Common myeloid progenitor, CD34-positive (primary cell): ENCODE results near the gene HOXA2. TPM values are rescaled to one million over a fixed set of nuclear protein-coding genes. Genes with fewer than 3 reads are reported as not detected.
A peak's percentile ranks its signal among the peaks of the same experiment; 100 is the strongest.

Source experiments
- CTCF ChIA-PET: fragments of 350-600 bp; sonication (Branson Sonifier 250); formaldehyde crosslinking; loops from one replicate; lab custom pipeline; 2021; ENCODE audit warnings: antibody characterized with exemption; lab: Charles Lee
- POLR2A ChIA-PET: fragments of 350-600 bp; sonication (Branson Sonifier 250); formaldehyde crosslinking; loops from one replicate; lab custom pipeline; 2021; ENCODE audit warnings: antibody characterized with exemption; lab: Charles Lee
- DNase-seq, 3 donors: peaks; one replicate each; pipeline versions ENCODE4 v3.0.0 to v3.0.0-alpha.2; 2013
- H3K27ac ChIP-seq, 2 experiments: 1 replicate in 1 of 2; 2 replicates in 1 of 2; pipeline ENCODE4 v1.7.0; 2013; ENCODE audit warnings: inconsistent platforms in 2 of 2, low read length in 2 of 2, mild to moderate bottlenecking in 2 of 2, low read depth in 1 of 2, moderate library complexity in 1 of 2; ENCODE audit not compliant: severe bottlenecking in 2 of 2, insufficient read depth in 1 of 2, poor library complexity in 1 of 2
- H3K27me3 ChIP-seq, 5 experiments: replicated peaks in 2 of 5; 1 replicate in 3 of 5; 2 replicates in 2 of 5; pipeline versions ENCODE4 v1.6.1 to v1.7.0; 2013; ENCODE audit warnings: low read length in 4 of 5, mild to moderate bottlenecking in 2 of 5, moderate library complexity in 2 of 5, inconsistent platforms in 1 of 5; ENCODE audit not compliant: insufficient read depth in 5 of 5, control insufficient read depth in 4 of 5
- H3K36me3 ChIP-seq, 4 experiments: 1 replicate in 2 of 4; 2 replicates in 2 of 4; pipeline versions ENCODE4 v1.6.1 to v1.7.0; 2013; ENCODE audit warnings: low read length in 3 of 4, control low read depth in 1 of 4, mild to moderate bottlenecking in 1 of 4; ENCODE audit not compliant: control insufficient read depth in 4 of 4, insufficient read depth in 4 of 4
- H3K4me1 ChIP-seq, 4 experiments: 1 replicate in 3 of 4; 2 replicates in 1 of 4; pipeline versions ENCODE4 v1.6.1 to v1.7.1; 2013; ENCODE audit warnings: low read length in 3 of 4, mild to moderate bottlenecking in 3 of 4, control low read depth in 1 of 4, inconsistent platforms in 1 of 4, moderate library complexity in 1 of 4; ENCODE audit not compliant: control insufficient read depth in 4 of 4, insufficient read depth in 4 of 4; ENCODE audit errors: control extremely low read depth in 1 of 4
- H3K4me3 ChIP-seq, 7 experiments: 1 replicate in 4 of 7; 2 replicates in 3 of 7; pipeline versions ENCODE4 v1.5.1 to v1.7.0; 2013; ENCODE audit warnings: mild to moderate bottlenecking in 7 of 7, low read length in 6 of 7, moderate library complexity in 6 of 7, inconsistent platforms in 2 of 7, low read depth in 2 of 7, control low read depth in 1 of 7; ENCODE audit not compliant: insufficient read depth in 4 of 7, control insufficient read depth in 1 of 7; ENCODE audit errors: extremely low read depth in 1 of 7
- H3K9me3 ChIP-seq, 5 experiments: 1 replicate in 4 of 5; 2 replicates in 1 of 5; pipeline versions ENCODE4 v1.6.1 to v1.7.1; 2013; ENCODE audit warnings: low read length in 4 of 5, mild to moderate bottlenecking in 2 of 5, inconsistent platforms in 1 of 5, low read depth in 1 of 5, moderate library complexity in 1 of 5; ENCODE audit not compliant: control insufficient read depth in 4 of 5, insufficient read depth in 2 of 5; ENCODE audit errors: control extremely low read depth in 1 of 5
- WGBS: methylation state at CpG from one replicate; pipeline ENCODE4 v1.1.5; 2013; ENCODE audit not compliant: insufficient coverage; 5-methylcytosine and 5-hydroxymethylcytosine counted together
- polyA plus RNA-seq: library from polyadenylated mRNA; unstranded; fragments of 120-200 nt; gene quantifications from one replicate; pipeline ENCODE4 v1.2.1, GENCODE V29; 2013

Gene HOXA2
- polyA plus RNA-seq = 1.2 TPM

GRCh38 chr7:27102581-27103442 is at the start of gene HOXA2:
Gene HOXA2, minus strand, starts transcription at chr7:27102683. Its CDS starts 183 bp downstream, at chr7:27102500.
- Histone ChIP-seq H3K4me1 (peaks cover 2 to 34% (median 22%) of the 10 kb centered on the region in 4 experiments), H3K4me3 (peak within 1 kb of the TSS in 4 of 7 experiments; percentile 3 to 52 (median 29)), H3K27me3 (peaks cover 10 to 81% (median 37%) of the 10 kb centered on the region in 5 experiments), H3K27ac (no peak within 1 kb of the TSS), H3K9me3 (no peaks in the 10 kb centered on the region), H3K36me3 (peaks cover under 1 to 25% (median 8%) of the 10 kb centered on the region in 4 experiments)
- POLR2A ChIA-PET = no interaction called here
- DNase-seq = no peak
- CTCF ChIA-PET = no interaction called here
- WGBS = 14% methylated on average over 12 of the region's 29 CpGs

GRCh38 chr7:27151341-27151930 is 49.0 kb upstream of the HOXA2 start:
- WGBS = 0% methylated on average over 22 of the region's 27 CpGs
- Histone ChIP-seq H3K4me3 (peak overlapping the region; percentile 76 to 100 (median 91)), H3K9me3 (peaks cover 0 to 2% (median 0%) of the 10 kb centered on the region in 5 experiments), H3K36me3 (peaks cover 0 to 46% (median 4%) of the 10 kb centered on the region in 4 experiments), H3K27me3 (no peaks in the 10 kb centered on the region), H3K27ac (peak overlapping the region; percentile 75 to 96), H3K4me1 (peaks cover 5 to 86% (median 78%) of the 10 kb centered on the region in 4 experiments)
- peak in 2 of 3 donors; percentile 65 to 80 for DNase-seq
- POLR2A ChIA-PET = interaction anchor here (1.1 to 3.4 kb wide), 5 partner anchors 11 to 951 kb away, joined by 3 to 15 read pairs (median 4); partner anchors contain the start of gene HNRNPA2B1
- CTCF ChIA-PET = interaction anchor here (0.7 to 9.1 kb wide), 20 partner anchors 8 to 786 kb away, joined by 3 to 87 read pairs (median 6); partner anchors contain the start of genes HOXA4 and HOXA9

- Histone ChIP-seq H3K4me3 (peak overlapping the region; percentile 76 to 100 (median 91)), H3K27me3 (no peaks in the 10 kb centered on the region), H3K4me1 (peaks cover 5 to 84% (median 80%) of the 10 kb centered on the region in 4 experiments), H3K9me3 (peaks cover 0 to 2% (median 0%) of the 10 kb centered on the region in 5 experiments), H3K36me3 (peaks cover 0 to 53% (median 7%) of the 10 kb centered on the region in 4 experiments), H3K27ac (peak overlapping the region; percentile 75 to 96)
- ChIA-PET CTCF (interaction anchor here (0.7 to 9.1 kb wide), 24 partner anchors 9 to 1258 kb away, joined by 3 to 87 read pairs (median 6); partner anchors contain the start of genes HOXA4 and HOXA9), POLR2A (interaction anchor here (1.1 to 3.4 kb wide), 5 partner anchors 11 to 951 kb away, joined by 3 to 15 read pairs (median 4); partner anchors contain the start of gene HNRNPA2B1)
- peak; percentile 83 to 91 (median 91) for DNase-seq
- 0% methylated on average over 54 of the region's 58 CpGs for WGBS
Observed at GRCh38 chr7:27150568-27151340, 48.3 kb upstream of the HOXA2 start.

GRCh38 chr7:27149842-27150567 is 47.5 kb upstream of the HOXA2 start:
- peaks cover 0 to 2% (median 0%) of the 10 kb centered on the region in 5 experiments for H3K9me3 ChIP-seq
- peaks cover 5 to 84% (median 80%) of the 10 kb centered on the region in 4 experiments for H3K4me1 ChIP-seq
- H3K27me3 ChIP-seq = no peaks in the 10 kb centered on the region
- H3K4me3 ChIP-seq = peak overlapping the region; percentile 76 to 100 (median 91)
- ChIA-PET POLR2A (interaction anchor here (1.3 to 3.4 kb wide), 2 partner anchors 12 to 20 kb away, joined by 4 to 15 read pairs; no protein-coding TSS in a partner anchor), CTCF (interaction anchor here (0.7 to 9.1 kb wide), 23 partner anchors 8 to 1257 kb away, joined by 3 to 87 read pairs (median 6); partner anchors contain the start of genes HOXA10, HOXA4 and HOXA9)
- WGBS = 2% methylated on average over 6 of the region's 13 CpGs
- peak in 1 of 3 donors; percentile 32 for DNase-seq
- peak overlapping the region; percentile 43 to 96 for H3K27ac ChIP-seq
- H3K36me3 ChIP-seq = peaks cover 0 to 54% (median 12%) of the 10 kb centered on the region in 4 experiments

- H3K27me3 ChIP-seq = no peaks in the 10 kb centered on the region
- CTCF ChIA-PET = interaction anchor here (0.9 to 9.1 kb wide), 17 partner anchors 10 to 779 kb away, joined by 3 to 87 read pairs (median 6); partner anchors contain the start of gene HOXA10
- peaks cover 0 to 2% (median 0%) of the 10 kb centered on the region in 5 experiments for H3K9me3 ChIP-seq
- H3K27ac ChIP-seq = peak overlapping the region in 1 of 2 experiments; percentile 96
- peaks cover 2 to 55% (median 20%) of the 10 kb centered on the region in 4 experiments for H3K36me3 ChIP-seq
- peak overlapping the region; percentile 22 to 100 (median 91) for H3K4me3 ChIP-seq
- WGBS = 7% methylated on average over 25 of the region's 30 CpGs
- POLR2A ChIA-PET = interaction anchor here (0.7 to 1.5 kb wide), 3 partner anchors 18 to 292 kb away, joined by 3 to 6 read pairs (median 4); no protein-coding TSS in a partner anchor
- no peak for DNase-seq
- H3K4me1 ChIP-seq = peaks cover 5 to 78% (median 73%) of the 10 kb centered on the region in 4 experiments
Observed at GRCh38 chr7:27148756-27149641, 46.5 kb upstream of the HOXA2 start.
